ENCODE results near the gene NMT1. TPM values are rescaled to one million over a fixed set of nuclear protein-coding genes. Genes with fewer than 3 reads are reported as not detected.

NMT1 gene
- total RNA-seq, 1 experiment from 2014 or later = 132 TPM

DNA sequence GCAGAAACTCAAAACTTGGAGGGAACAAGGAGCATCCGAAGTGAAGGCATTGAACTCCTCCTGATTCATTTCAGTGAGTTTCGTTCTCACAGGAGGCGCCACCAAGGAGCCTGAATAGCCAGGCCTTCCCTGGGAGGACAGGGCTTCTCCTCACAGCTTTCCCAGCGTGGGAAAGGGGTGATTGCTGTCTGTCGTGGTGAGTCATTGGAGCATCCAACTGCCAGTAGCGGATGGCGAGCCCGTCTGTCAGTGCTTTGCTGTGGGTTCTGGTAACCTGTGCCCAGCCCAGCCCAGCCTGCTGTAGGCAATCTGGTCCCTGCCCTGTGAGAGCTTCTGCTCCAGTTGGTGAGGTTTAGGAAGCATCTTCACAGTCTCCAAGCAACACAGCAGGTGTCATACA lies 42.9 kb downstream of the NMT1 start:
- Histone ChIP-seq H3K36me3 (ENCODE audit: low read depth) (peaks cover 16% of the 10 kb centered on the region), H3F3A (ENCODE audit: insufficient read depth, low read depth) (peaks cover 22% of the 10 kb centered on the region), H3K79me2 (ENCODE audit: low read depth) (no peaks in the 10 kb centered on the region), H3K27ac (no peak overlapping the region), H3K9me3 (ENCODE audit: insufficient read depth, low read depth) (no peaks in the 10 kb centered on the region), H3K4me3 (no peak overlapping the region), H3K4me1 (replicated peaks; ENCODE audit: insufficient read depth) (no peaks in the 10 kb centered on the region), H4K20me1 (ENCODE audit: insufficient read depth) (no peaks in the 10 kb centered on the region; the same call in 1 of the 2 replicates), H3K9me2 (ENCODE audit: insufficient read depth) (no peaks in the 10 kb centered on the region), H3K27me3 (ENCODE audit: insufficient read depth, low read depth) (no peaks in the 10 kb centered on the region), H2AFZ (no peak overlapping the region), H3K4me2 (no peak overlapping the region)
- POLR2A ChIA-PET (ENCODE audit: unreplicated experiment) = no interaction called here
- DNase-seq = no peak
- TF ChIP-seq, protein P1, sequence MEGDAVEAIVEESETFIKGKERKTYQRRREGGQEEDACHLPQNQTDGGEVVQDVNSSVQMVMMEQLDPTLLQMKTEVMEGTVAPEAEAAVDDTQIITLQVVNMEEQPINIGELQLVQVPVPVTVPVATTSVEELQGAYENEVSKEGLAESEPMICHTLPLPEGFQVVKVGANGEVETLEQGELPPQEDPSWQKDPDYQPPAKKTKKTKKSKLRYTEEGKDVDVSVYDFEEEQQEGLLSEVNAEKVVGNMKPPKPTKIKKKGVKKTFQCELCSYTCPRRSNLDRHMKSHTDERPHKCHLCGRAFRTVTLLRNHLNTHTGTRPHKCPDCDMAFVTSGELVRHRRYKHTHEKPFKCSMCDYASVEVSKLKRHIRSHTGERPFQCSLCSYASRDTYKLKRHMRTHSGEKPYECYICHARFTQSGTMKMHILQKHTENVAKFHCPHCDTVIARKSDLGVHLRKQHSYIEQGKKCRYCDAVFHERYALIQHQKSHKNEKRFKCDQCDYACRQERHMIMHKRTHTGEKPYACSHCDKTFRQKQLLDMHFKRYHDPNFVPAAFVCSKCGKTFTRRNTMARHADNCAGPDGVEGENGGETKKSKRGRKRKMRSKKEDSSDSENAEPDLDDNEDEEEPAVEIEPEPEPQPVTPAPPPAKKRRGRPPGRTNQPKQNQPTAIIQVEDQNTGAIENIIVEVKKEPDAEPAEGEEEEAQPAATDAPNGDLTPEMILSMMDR (conservative IDR thresholded peaks at IDR 0.05) = no peak
- TF ChIP-seq EZH2 (IDR thresholded peaks at IDR 0.05; ENCODE audit: low read depth) = no peak
- CTCF ChIA-PET = no interaction called here
- BruUV-seq (replicated peaks) = no TSS peak
- intact Hi-C loops (cut with micrococcal nuclease; ENCODE audit: unreplicated experiment) = no loop called here

DNA sequence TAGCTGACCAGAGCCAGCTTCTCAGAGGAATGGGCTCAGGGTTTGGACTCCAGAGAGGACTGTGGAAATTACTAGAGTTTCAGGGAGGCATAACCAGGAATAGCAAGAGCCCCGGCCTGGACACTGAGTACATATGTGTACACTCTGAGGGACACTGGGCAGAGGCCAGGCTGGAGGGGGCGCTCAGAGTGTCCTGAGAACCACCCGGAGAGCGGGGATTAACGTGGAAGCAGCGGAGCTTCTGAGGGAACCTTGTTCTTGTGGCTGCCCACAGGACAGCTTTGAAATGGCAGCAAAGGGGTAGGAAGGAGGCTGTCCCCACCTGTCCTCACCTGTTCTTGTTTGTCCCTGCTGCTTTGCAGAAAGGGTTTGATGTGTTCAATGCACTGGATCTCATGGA lies 43.4 kb downstream of the NMT1 start:
- Histone ChIP-seq H3K4me2 (no peak overlapping the region), H3K79me2 (ENCODE audit: low read depth) (no peaks in the 10 kb centered on the region), H3K9me2 (ENCODE audit: insufficient read depth) (no peaks in the 10 kb centered on the region), H3K4me1 (replicated peaks; ENCODE audit: insufficient read depth) (no peaks in the 10 kb centered on the region), H2AFZ (no peak overlapping the region), H4K20me1 (ENCODE audit: insufficient read depth) (no peaks in the 10 kb centered on the region; the same call in 1 of the 2 replicates), H3K9me3 (ENCODE audit: insufficient read depth, low read depth) (no peaks in the 10 kb centered on the region), H3F3A (ENCODE audit: insufficient read depth, low read depth) (peaks cover 22% of the 10 kb centered on the region), H3K27ac (no peak overlapping the region), H3K36me3 (ENCODE audit: low read depth) (peaks cover 16% of the 10 kb centered on the region), H3K4me3 (no peak overlapping the region), H3K27me3 (ENCODE audit: insufficient read depth, low read depth) (no peaks in the 10 kb centered on the region)
- POLR2A ChIA-PET (ENCODE audit: unreplicated experiment) = no interaction called here
- TF ChIP-seq, protein P1 (conservative IDR thresholded peaks at IDR 0.05) = no peak
- no peak for TF ChIP-seq EZH2 (IDR thresholded peaks at IDR 0.05; ENCODE audit: low read depth)
- no TSS peak for BruUV-seq (replicated peaks)
- CTCF ChIA-PET = no interaction called here
- intact Hi-C loops (cut with micrococcal nuclease; ENCODE audit: unreplicated experiment) = no loop called here
- no peak for DNase-seq

- no peak overlapping the region for H3K4me3 ChIP-seq
- H3K9me2 ChIP-seq (ENCODE audit: insufficient read depth) = no peaks in the 10 kb centered on the region
- no peak overlapping the region for H2AFZ ChIP-seq
- no peak overlapping the region for H3K27ac ChIP-seq
- no peaks in the 10 kb centered on the region for H3K79me2 ChIP-seq (ENCODE audit: low read depth)
- no peak for TF ChIP-seq EZH2 (IDR thresholded peaks at IDR 0.05; ENCODE audit: low read depth)
- TF ChIP-seq, protein P1 (conservative IDR thresholded peaks at IDR 0.05) = no peak; the same call in 1 of the 2 replicates
- POLR2A ChIA-PET (ENCODE audit: unreplicated experiment) = no interaction called here
- no peaks in the 10 kb centered on the region for H3K9me3 ChIP-seq (ENCODE audit: insufficient read depth, low read depth)
- H3K27me3 ChIP-seq (ENCODE audit: insufficient read depth, low read depth) = no peaks in the 10 kb centered on the region
- H4K20me1 ChIP-seq (ENCODE audit: insufficient read depth) = no peaks in the 10 kb centered on the region; the same call in 1 of the 2 replicates
- no peak for DNase-seq
- peaks cover 17% of the 10 kb centered on the region for H3F3A ChIP-seq (ENCODE audit: insufficient read depth, low read depth)
- BruUV-seq (replicated peaks) = no TSS peak
- peaks cover 11% of the 10 kb centered on the region for H3K36me3 ChIP-seq (ENCODE audit: low read depth)
- no peaks in the 10 kb centered on the region for H3K4me1 ChIP-seq (replicated peaks; ENCODE audit: insufficient read depth)
- intact Hi-C loops (cut with micrococcal nuclease; ENCODE audit: unreplicated experiment) = no loop called here
- CTCF ChIA-PET = no interaction called here
- no peak overlapping the region for H3K4me2 ChIP-seq
Observed at GRCh38 chr17:45104907-45105624, 43.9 kb downstream of the NMT1 start.
